Islet of Langerhans (tissue), 1 donor: ENCODE measurements around the gene ZC3H12A.
"Not testable (repeated sequence)": the region's sequence is repeated elsewhere in the genome, so short reads cannot be mapped to it uniquely, and the experiment has no call there.

Experiments used
- FAIRE-seq: peaks from one replicate; lab custom pipeline; 2011; peaks lifted over from hg19 to GRCh38; lab: Jason Lieb, UNC

Gene ZC3H12A

DNA sequence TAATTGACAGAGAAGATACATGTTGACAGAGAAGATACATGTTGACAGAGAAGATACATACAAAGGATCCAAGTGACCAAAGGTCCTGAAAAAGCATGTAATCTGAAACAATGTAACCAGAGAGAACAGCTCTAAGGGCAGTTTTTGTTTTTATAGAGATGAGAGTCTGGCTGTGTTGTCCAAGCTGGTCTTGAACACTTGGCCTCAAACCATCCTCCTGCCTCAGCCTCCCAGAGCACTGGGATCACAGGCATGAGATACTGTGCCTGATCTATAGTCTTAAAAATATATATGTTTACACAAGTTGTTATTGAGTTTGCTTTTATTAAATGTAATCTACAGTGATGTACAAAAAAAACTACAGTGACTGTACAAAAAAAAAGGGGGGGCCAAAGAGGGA is 27.7 kb downstream of the ZC3H12A start:
- FAIRE-seq = no peak

- not testable (repeated sequence) for FAIRE-seq
Observed at GRCh38 chr1:37502791-37503190, 28.4 kb downstream of the ZC3H12A start.

DNA sequence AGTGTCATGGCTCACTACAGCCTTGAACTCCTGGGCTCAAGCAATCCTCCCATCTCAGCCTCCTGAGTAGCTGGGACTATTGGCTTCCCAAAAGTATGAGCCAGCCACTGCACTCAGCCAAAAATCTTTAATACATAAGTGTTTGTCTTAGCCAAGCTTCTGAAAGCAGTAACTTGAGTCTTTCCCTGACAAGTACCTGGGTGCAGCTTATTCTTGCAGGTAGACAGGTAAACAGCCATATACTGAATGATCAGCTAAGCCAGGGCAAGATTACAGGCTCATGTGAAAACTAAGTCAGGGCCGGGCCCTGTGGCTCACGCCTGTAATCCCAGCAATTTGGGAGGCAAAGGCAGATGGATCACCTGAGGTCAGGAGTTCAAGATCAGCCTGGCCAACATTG is 32.4 kb downstream of the ZC3H12A start:
- no peak for FAIRE-seq

DNA sequence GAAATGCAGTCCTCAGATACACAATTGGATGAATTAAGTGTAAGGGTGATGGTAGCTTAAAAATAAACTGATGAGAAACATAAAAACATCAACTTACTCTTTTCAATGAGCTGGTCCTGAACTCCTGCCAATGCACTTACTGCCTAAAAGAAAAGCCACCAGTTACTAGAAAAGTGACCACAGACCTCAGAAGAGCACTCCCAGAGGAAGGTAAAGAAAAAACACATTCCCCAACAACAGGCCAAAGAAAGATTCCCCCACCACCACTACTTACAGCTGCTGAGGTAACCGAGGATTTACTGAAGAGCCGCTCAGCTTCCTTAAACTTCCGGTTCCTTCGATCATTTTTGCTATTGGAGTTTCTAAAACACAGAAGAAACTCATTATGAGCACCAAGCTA is 34.8 kb downstream of the ZC3H12A start:
- no peak for FAIRE-seq

DNA sequence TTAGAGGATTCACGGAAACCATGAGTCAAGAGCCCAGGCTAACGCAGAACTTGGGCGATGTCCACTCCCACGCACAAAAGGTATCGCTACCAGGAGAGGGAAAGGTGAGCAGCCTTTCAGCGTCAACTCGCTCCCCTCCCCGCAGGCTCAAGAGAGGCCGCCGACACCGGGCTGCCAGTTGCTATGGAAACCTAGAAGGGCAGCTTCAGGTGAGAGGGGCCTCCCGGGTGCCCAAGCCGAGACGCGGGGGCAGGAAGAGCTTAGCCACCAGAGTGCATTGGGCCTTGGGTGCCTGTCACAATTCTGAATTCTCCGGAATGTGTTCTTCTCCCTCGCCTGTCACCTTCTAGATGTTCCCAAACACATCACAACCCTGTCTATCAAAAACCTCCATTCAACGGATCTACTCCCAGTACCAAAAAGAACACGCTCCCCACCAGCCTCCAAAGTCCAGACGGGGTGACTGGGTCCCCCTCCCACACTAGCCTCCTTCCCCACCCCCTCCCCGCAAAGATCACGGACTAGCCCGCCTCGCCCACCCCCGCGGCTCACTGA is 39.5 kb downstream of the ZC3H12A start:
- FAIRE-seq = no peak

DNA sequence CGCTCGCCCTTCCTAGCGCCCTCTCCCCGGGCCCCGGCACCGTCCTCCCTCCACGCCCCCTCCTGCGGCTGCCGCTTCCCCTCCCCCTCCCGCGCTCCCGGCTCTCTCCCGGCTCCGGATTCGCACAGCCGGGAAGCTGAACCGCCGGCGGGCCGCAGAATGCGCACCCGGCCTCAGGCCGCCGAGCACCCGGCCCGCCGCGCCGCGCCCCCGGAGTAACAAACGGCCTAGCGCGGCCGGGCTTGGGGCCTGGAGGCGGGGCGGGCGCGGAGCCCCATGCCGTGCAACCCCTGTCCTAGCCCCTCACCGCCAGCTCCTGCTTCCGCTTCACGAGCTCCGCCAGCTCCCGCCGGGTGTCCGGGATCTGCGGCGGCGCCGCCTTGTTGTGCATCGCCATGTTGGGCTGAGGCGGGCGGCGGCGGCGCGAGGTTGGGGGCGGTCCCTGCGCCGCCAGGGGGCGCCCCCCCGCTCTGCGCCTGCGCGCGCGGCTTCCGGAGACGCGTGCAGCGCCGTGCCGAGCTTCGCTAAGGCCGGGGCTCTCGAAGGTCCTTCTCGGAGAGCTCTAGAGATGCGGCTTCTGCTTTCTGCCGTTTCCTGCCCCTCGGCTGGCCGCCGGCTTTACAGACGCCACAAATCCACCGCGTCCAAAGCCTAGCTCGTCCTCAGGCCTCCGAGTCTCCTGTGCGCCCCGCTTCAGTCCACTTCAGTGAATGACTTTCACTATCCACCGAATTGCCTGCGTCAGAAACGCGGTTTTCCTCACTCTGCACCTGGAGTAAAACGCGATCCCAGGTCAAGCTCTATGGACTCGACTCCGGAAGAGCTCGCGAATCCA is 40.2 kb downstream of the ZC3H12A start, which contains the start of gene MEAF6:
Gene MEAF6, minus strand, starts transcription at position 417 of the 835 bp plus-strand sequence. Its CDS starts 20 bp downstream, at position 397.
- FAIRE-seq = no peak

DNA sequence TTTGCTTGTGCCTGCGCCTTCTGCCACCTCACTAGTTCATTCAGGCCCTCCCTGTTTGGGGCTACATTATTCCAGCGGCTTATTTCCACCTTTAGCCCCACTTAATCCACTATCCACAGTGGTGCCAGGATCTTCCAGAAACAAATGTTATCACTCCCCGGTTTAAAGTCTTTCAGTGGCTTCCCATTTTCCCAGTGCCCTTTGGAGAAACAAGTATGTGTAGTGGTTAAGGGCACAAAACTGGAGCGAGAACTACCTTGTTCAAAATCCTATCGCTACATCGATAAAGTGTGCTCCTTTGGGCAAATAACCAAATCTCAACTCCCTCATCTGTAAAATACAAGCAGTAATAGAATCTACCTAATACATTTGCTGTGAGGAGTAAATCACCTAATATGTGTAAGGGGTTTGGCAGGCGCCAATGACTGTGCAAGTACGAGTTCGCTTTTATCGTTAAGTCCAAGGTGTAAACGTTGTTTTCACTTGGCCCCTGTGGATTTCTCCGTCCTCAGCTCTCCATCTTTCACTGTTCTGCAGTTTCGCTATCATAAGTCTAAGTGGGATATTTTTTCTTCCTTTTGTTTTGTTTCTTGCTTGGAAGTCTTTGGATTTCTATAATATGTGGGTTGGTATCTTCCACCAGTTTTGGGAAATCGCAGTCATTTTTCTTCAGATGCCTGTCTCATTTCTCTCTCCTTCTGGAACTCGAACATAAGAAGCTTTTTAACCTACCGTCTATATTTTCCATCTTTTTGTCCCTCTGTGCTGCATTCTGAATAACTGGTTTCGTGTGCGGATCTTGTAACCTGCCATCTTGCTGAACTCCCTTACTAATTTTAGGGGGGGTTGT is 41.0 kb downstream of the ZC3H12A start:
- no peak for FAIRE-seq

DNA sequence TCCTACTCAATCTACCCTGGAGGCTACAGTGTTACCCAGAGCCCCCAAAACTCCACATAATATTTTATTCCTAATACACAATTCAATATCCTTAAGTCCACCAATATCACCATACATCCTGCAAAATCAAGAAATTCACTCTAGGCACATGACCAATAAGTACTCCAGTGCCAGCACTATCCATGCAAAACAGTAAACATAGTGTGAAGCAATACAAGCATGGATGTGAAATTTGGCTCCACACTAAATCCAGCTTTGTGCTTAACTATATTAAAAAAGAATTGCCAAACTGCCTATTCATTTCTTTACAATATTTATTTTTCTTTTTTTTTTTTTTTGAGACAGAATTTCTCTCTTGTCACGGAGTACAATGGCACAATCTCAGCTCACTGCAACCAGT is 43.2 kb downstream of the ZC3H12A start:
- no peak for FAIRE-seq

DNA sequence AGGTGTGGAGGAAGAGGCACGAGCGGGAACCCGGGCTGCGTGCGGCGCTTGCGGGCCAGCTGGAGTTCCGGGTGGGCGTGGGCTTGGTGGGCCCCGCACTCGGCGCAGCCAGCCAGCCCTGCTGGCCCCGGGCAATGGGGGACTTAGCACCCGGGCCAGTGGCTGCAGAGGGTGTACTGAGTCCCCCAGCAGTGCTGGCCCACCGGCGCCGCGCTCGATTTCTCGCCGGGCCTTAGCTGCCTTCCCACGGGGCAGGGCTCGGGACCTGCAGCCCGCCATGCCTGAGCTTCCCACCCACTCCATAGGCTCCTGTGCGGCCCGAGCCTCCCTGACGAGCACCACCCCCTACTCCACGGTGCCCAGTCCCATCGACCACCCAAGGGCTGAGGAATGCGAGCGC is 43.9 kb downstream of the ZC3H12A start:
- not testable (repeated sequence) for FAIRE-seq

GRCh38 chr1:37518929-37519328 is 44.5 kb downstream of the ZC3H12A start:
- FAIRE-seq = not testable (repeated sequence)

GRCh38 chr1:37519613-37520012 is 45.2 kb downstream of the ZC3H12A start:
- no peak for FAIRE-seq

GRCh38 chr1:37529888-37530287 is 55.5 kb downstream of the ZC3H12A start:
- FAIRE-seq = not testable (repeated sequence)

GRCh38 chr1:37532418-37533156 is 58.2 kb downstream of the ZC3H12A start:
- not testable (repeated sequence) for FAIRE-seq

DNA sequence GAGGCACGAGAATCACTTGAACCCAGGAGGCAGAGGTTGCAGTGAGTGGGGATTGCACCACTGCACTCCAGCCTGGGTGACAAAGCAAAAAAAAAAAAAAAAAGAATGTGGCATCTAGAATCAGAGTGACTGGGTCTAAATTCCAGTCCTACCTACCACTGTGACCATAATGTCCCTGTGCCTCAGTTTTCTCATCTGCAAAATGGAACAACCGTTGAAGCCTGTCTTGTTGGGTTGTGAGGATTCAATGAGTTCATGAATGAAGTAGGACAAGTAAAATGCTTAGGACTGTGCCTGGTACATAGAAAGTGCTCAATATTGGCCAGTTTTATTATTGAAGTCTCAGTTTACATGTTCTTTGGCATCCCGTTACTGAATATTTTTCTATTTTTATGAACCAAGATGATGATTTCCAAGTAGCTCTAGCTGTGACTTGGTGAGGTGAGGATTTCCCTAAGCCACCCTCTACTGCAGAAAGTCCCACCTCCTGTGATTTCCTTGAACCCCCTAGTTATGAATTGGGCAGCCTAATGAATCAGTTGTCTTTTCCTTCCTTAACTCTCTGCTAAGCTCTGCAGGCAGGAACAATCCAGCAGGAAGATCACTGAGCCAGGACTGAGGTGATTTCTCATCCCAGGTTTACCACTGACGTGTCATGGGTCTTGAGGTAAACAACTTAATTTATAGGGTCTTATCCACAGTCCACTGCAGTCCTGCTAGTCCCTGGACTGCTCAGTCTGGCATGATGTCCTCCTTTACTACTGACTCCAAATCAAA is 59.1 kb downstream of the ZC3H12A start:
- FAIRE-seq = no peak
